CD14-positive monocyte (primary cell): ENCODE results near the gene TANGO6. TPM values are rescaled to one million over a fixed set of nuclear protein-coding genes. Genes with fewer than 3 reads are reported as not detected.

Source experiments
- DNase-seq, 3 donors: peaks; one replicate each; pipeline ENCODE4 v3.0.0-alpha.2; 2011 to 2022
- H2AFZ ChIP-seq: 2 replicates; pipeline ENCODE4 v1.6.0; 2012; ENCODE audit warnings: mild to moderate bottlenecking, low read depth, low read length, inconsistent platforms; ENCODE audit not compliant: insufficient read depth, poor library complexity, severe bottlenecking
- H3K27ac ChIP-seq, 2 donors: 1 replicate in 1 of 2; 2 replicates in 1 of 2; pipeline ENCODE4 v1.5.1; 2012 to 2013; ENCODE audit warnings: low read length in 2 of 2, control low read depth in 1 of 2, inconsistent platforms in 1 of 2, low read depth in 1 of 2, mild to moderate bottlenecking in 1 of 2
- H3K27me3 ChIP-seq, 2 donors: one replicate each; pipeline versions ENCODE4 v1.6.0 to v1.6.1; 2011 to 2013; ENCODE audit warnings: low read length in 2 of 2; ENCODE audit not compliant: control insufficient read depth in 2 of 2, insufficient read depth in 2 of 2
- H3K36me3 ChIP-seq, 2 donors: replicated peaks in 1 of 2; 1 replicate in 1 of 2; 2 replicates in 1 of 2; pipeline versions ENCODE4 v1.5.1 to v1.6.1; 2012 to 2013; ENCODE audit warnings: low read length in 2 of 2, control low read depth in 1 of 2, inconsistent platforms in 1 of 2, mild to moderate bottlenecking in 1 of 2; ENCODE audit not compliant: insufficient read depth in 2 of 2, control insufficient read depth in 1 of 2
- H3K4me1 ChIP-seq, 2 donors: 1 replicate in 1 of 2; 2 replicates in 1 of 2; pipeline versions ENCODE4 v1.5.1 to v1.6.1; 2012 to 2013; ENCODE audit warnings: low read length in 2 of 2, control low read depth in 1 of 2, inconsistent platforms in 1 of 2, mild to moderate bottlenecking in 1 of 2, moderate library complexity in 1 of 2; ENCODE audit not compliant: insufficient read depth in 2 of 2, control insufficient read depth in 1 of 2
- H3K4me2 ChIP-seq: replicated peaks from 2 replicates; pipeline ENCODE3; 2012; ENCODE audit warnings: low read length, moderate library complexity, mild to moderate bottlenecking; ENCODE audit not compliant: poor library complexity, severe bottlenecking; ENCODE audit errors: extremely low read depth
- H3K4me3 ChIP-seq, 3 experiments: fragments of 200-600 bp in 1 of 3; sonication (generic) in 1 of 3; replicated peaks in 1 of 3; 1 replicate in 2 of 3; 2 replicates in 1 of 3; pipeline ENCODE4 v1.5.1; 2011 to 2013; ENCODE audit warnings: low read length in 3 of 3, mild to moderate bottlenecking in 3 of 3, control low read depth in 2 of 3, low read depth in 2 of 3, inconsistent platforms in 1 of 3, moderate library complexity in 1 of 3
- H3K79me2 ChIP-seq: 2 replicates; pipeline ENCODE4 v1.6.0; 2012; ENCODE audit warnings: mild to moderate bottlenecking, control low read depth, inconsistent platforms, low read length, moderate library complexity; ENCODE audit not compliant: insufficient read depth
- H3K9ac ChIP-seq: 2 replicates; pipeline ENCODE4 v1.6.0; 2017; ENCODE audit warnings: low read length, mild to moderate bottlenecking; ENCODE audit not compliant: insufficient read depth, poor library complexity, severe bottlenecking
- H3K9me3 ChIP-seq, 2 donors: replicated peaks in 1 of 2; 1 replicate in 1 of 2; 2 replicates in 1 of 2; pipeline versions ENCODE4 v1.5.1 to v1.6.1; 2012 to 2013; ENCODE audit warnings: low read length in 2 of 2, control low read depth in 1 of 2; ENCODE audit not compliant: control insufficient read depth in 1 of 2, insufficient read depth in 1 of 2
- H4K20me1 ChIP-seq: 2 replicates; pipeline ENCODE4 v1.6.0; 2012; ENCODE audit warnings: mild to moderate bottlenecking, low read length, control low read depth, moderate library complexity; ENCODE audit not compliant: insufficient read depth
- H3K27ac Mint-ChIP-seq, 7 donors: one replicate each; pipeline ENCODE4 v1.8.0; 2020; ENCODE audit warnings: mild to moderate bottlenecking in 7 of 7, mixed read lengths in 7 of 7, moderate library complexity in 6 of 7, inconsistent platforms in 2 of 7
- H3K27me3 Mint-ChIP-seq, 3 donors: one replicate each; pipeline ENCODE4 v1.8.0; 2021 to 2022; ENCODE audit warnings: low read depth in 3 of 3, mild to moderate bottlenecking in 3 of 3, mixed read lengths in 3 of 3, moderate library complexity in 3 of 3, inconsistent platforms in 1 of 3
- H3K36me3 Mint-ChIP-seq, 2 donors: one replicate each; pipeline ENCODE4 v1.8.0; 2020; ENCODE audit warnings: mixed read lengths in 2 of 2, inconsistent platforms in 1 of 2, mild to moderate bottlenecking in 1 of 2
- H3K4me1 Mint-ChIP-seq: one replicate; pipeline ENCODE4 v1.8.0; 2020; ENCODE audit warnings: mild to moderate bottlenecking, mixed read lengths
- H3K4me3 Mint-ChIP-seq, 2 donors: one replicate each; pipeline ENCODE4 v1.8.0; 2020; ENCODE audit warnings: mild to moderate bottlenecking in 2 of 2, mixed read lengths in 2 of 2, moderate library complexity in 1 of 2
- H3K9me3 Mint-ChIP-seq, 7 donors: one replicate each; pipeline ENCODE4 v1.8.0; 2020 to 2022; ENCODE audit warnings: mixed read lengths in 7 of 7, mild to moderate bottlenecking in 6 of 7, moderate library complexity in 6 of 7, inconsistent platforms in 2 of 7
- CTCF ChIP-seq: fragments of 200-600 bp; IDR thresholded peaks from one replicate; pipeline ENCODE4 v1.8.0; 2022; ENCODE audit warnings: antibody characterized with exemption, mild to moderate bottlenecking
- WGBS: methylation state at CpG from one replicate; pipeline ENCODE4 v1.1.5; 2013; ENCODE audit warnings: missing lambda C conversion rate; ENCODE audit not compliant: insufficient coverage; 5-methylcytosine and 5-hydroxymethylcytosine counted together
- intact Hi-C, 2 donors: fragments of 100-400 bp; cut with micrococcal nuclease; formaldehyde crosslinking; loops; one replicate each; pipeline versions ENCODE4 v1.15.0 to v1.15.1; 2023
- polyA plus RNA-seq, 3 donors: library from polyadenylated mRNA; depleted of rRNA in 1 of 3; unstranded in 2 of 3; stranded (reverse) in 1 of 3; fragments of 300-500 nt in 2 of 3; fragments of >200 nt in 1 of 3; fragmentation: Illumina TruSeq in 2 of 3; gene quantifications; 1 replicate in 2 of 3; 2 replicates in 1 of 3; pipeline ENCODE4 v1.2.3, GENCODE V29; 2012 to 2021

TANGO6 gene
- polyA plus RNA-seq, 3 donors = 6.5 to 8.1 (median 7.3) TPM

DNA sequence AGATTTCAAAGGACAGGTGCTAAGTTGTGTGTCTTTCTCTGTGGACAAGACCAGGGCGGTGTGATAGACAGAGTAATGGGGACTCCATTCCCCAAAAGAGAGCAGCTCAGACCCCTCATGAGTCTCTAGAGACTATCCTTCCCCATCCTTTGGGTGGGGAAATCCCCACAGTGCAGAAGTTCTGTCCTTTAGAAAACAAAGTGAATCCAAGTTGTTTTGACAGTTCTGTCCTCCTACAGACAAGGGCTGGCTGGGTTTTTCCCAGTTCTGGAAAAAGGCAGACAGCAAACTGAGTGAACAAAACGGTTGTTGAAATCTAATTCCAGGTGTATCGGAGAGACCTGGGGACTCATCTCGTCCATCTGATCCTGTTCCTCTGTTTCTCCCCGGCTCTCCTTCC is 251.2 kb downstream of the TANGO6 start:
- no peak for DNase-seq
- Mint-ChIP-seq H3K4me1 (peaks cover 5% of the 10 kb centered on the region), H3K27ac (no peak overlapping the region), H3K4me3 (no peak overlapping the region), H3K9me3 (no peaks in the 10 kb centered on the region), H3K27me3 (peaks cover 2 to 8% (median 5%) of the 10 kb centered on the region in 3 donors), H3K36me3 (no peaks in the 10 kb centered on the region)
- Histone ChIP-seq H3K36me3 (no peaks in the 10 kb centered on the region), H3K9ac (no peak overlapping the region), H3K4me2 (no peak overlapping the region), H4K20me1 (no peaks in the 10 kb centered on the region), H3K79me2 (no peaks in the 10 kb centered on the region), H3K4me3 (no peak overlapping the region), H3K9me3 (no peaks in the 10 kb centered on the region), H3K27ac (no peak overlapping the region), H3K27me3 (no peaks in the 10 kb centered on the region), H3K4me1 (peaks cover 5% of the 10 kb centered on the region in 2 donors), H2AFZ (no peak overlapping the region)
- 59% methylated on average over 4 of the region's 5 CpGs for WGBS
- intact Hi-C loops = no loop called here
- TF ChIP-seq CTCF = no peak

- intact Hi-C loops = no loop called here
- no peak overlapping the region for H3K27ac Mint-ChIP-seq
These were observed 251.9 kb downstream of the TANGO6 start for GRCh38 chr16:69095193-69095592.

More at GRCh38 chr16:69095193-69095592, 251.9 kb downstream of the TANGO6 start:
- no peak overlapping the region for H3K4me2 ChIP-seq
- WGBS = 93% methylated on average over 3 of the region's 6 CpGs
- H3K9me3 Mint-ChIP-seq = no peaks in the 10 kb centered on the region
- H3K4me3 Mint-ChIP-seq = no peak overlapping the region
- no peaks in the 10 kb centered on the region for H3K36me3 Mint-ChIP-seq
- no peak overlapping the region for H3K4me3 ChIP-seq
- H3K9me3 ChIP-seq = no peaks in the 10 kb centered on the region
- no peak overlapping the region for H3K9ac ChIP-seq
- H2AFZ ChIP-seq = no peak overlapping the region
- H3K4me1 Mint-ChIP-seq = no peaks in the 10 kb centered on the region
- no peaks in the 10 kb centered on the region for H3K36me3 ChIP-seq
- peaks cover 2 to 8% (median 4%) of the 10 kb centered on the region in 3 donors for H3K27me3 Mint-ChIP-seq
- H3K4me1 ChIP-seq = no peaks in the 10 kb centered on the region
- DNase-seq = no peak
- no peaks in the 10 kb centered on the region for H4K20me1 ChIP-seq
- TF ChIP-seq CTCF = no peak
- no peak overlapping the region for H3K27ac ChIP-seq
- no peaks in the 10 kb centered on the region for H3K27me3 ChIP-seq
- H3K79me2 ChIP-seq = no peaks in the 10 kb centered on the region
